K562 (cell line): ENCODE data around the gene ATP10B. TPM values are rescaled to one million over a fixed set of nuclear protein-coding genes. Genes with fewer than 3 reads are reported as not detected.

Experiments used
- ATAC-seq: fragments of 200-7000 bp; cut with Tn5 transposase; 3 replicates; pipeline ENCODE4 v1.9.1; 2020; ENCODE audit warnings: moderate library complexity
- BruUV-seq: library from RNA; stranded (reverse); fragments of 400-500 nt; replicated peaks from 2 replicates; lab custom pipeline; 2021; lab: Mats Ljungman, UMichigan
- CTCF ChIA-PET: fragments of 300-600 bp; formaldehyde crosslinking; extraction: SDS; loops from one replicate; lab custom pipeline; 2021; ENCODE audit warnings: low intra/inter-chr PET ratio; lab: Yijun Ruan, JAX
- POLR2A ChIA-PET: fragments of 300-600, 350-650 bp; sonication (Branson Sonifier 250); formaldehyde crosslinking; extraction: SDS; loops from one replicate; lab custom pipeline; 2021; ENCODE audit warnings: antibody characterized with exemption, inconsistent platforms; lab: Yijun Ruan, JAX
- DNase-seq, 4 experiments: peaks; one replicate each; pipeline versions ENCODE4 v3.0.0 to v3.0.0-alpha.2; 2011 to 2018; ENCODE audit warnings: low spot score in 3 of 4, mixed read lengths in 3 of 4; ENCODE audit errors: extremely low read depth in 1 of 4
- FAIRE-seq: peaks from 2 replicates; lab custom pipeline; 2011; peaks lifted over from hg19 to GRCh38; lab: Jason Lieb, UNC
- H2AFZ ChIP-seq: 2 replicates; pipeline ENCODE4 v1.6.0; 2011; ENCODE audit warnings: low read depth, low read length, control low read depth, inconsistent platforms
- H3K27ac ChIP-seq: fragments of 200-600 bp; 3 replicates; pipeline ENCODE4 v1.8.0; 2011; ENCODE audit warnings: low read depth, mild to moderate bottlenecking, control low read depth, inconsistent platforms, low read length, moderate library complexity, mixed read lengths; ENCODE audit errors: extremely low read depth
- H3K27me3 ChIP-seq, 2 experiments: fragments of 300-600 bp in 1 of 2; 2 replicates in 1 of 2; 3 replicates in 1 of 2; pipeline versions ENCODE4 v1.6.0 to v1.8.0; 2011; ENCODE audit warnings: inconsistent platforms in 2 of 2, low read length in 2 of 2, mild to moderate bottlenecking in 1 of 2, mixed read lengths in 1 of 2, moderate library complexity in 1 of 2; ENCODE audit not compliant: control insufficient read depth in 2 of 2, insufficient read depth in 2 of 2
- H3K36me3 ChIP-seq: fragments of 300-600 bp; 3 replicates; pipeline ENCODE4 v1.8.0; 2011; ENCODE audit warnings: mild to moderate bottlenecking, low read length, inconsistent platforms; ENCODE audit not compliant: control insufficient read depth, insufficient read depth
- H3K4me1 ChIP-seq, 2 experiments: fragments of 200-600 bp in 1 of 2; replicated peaks in 1 of 2; 2 replicates in 1 of 2; 3 replicates in 1 of 2; pipeline versions ENCODE4 v1.5.1 to v1.8.0; 2011; ENCODE audit warnings: inconsistent platforms in 2 of 2, low read length in 2 of 2, mild to moderate bottlenecking in 1 of 2, mixed read lengths in 1 of 2, moderate library complexity in 1 of 2; ENCODE audit not compliant: control insufficient read depth in 2 of 2, insufficient read depth in 2 of 2
- H3K4me2 ChIP-seq: 2 replicates; pipeline ENCODE4 v1.6.1; 2011; ENCODE audit warnings: low read length, control low read depth, inconsistent platforms, mixed read lengths; ENCODE audit not compliant: insufficient read depth
- H3K4me3 ChIP-seq: fragments of 200-600 bp; sonication (generic), shearing (Covaris generic); 2 replicates; pipeline ENCODE4 v1.5.1; 2016; ENCODE audit warnings: control low read depth, inconsistent platforms
- H3K79me2 ChIP-seq: fragments of 200-600 bp; 3 replicates; pipeline ENCODE4 v1.8.0; 2011; ENCODE audit warnings: low read length, inconsistent platforms; ENCODE audit not compliant: control insufficient read depth, insufficient read depth
- H3K9ac ChIP-seq, 2 experiments: 2 replicates each; pipeline versions ENCODE4 v1.6.0 to v1.6.1; 2011; ENCODE audit warnings: low read depth in 2 of 2, low read length in 2 of 2, control low read depth in 1 of 2, inconsistent platforms in 1 of 2, mild to moderate bottlenecking in 1 of 2, mixed read lengths in 1 of 2; ENCODE audit not compliant: insufficient read depth in 1 of 2
- H3K9me1 ChIP-seq: one replicate; pipeline ENCODE4 v1.6.0; 2011; ENCODE audit warnings: inconsistent platforms, mild to moderate bottlenecking, low read length, moderate library complexity; ENCODE audit not compliant: control insufficient read depth, insufficient read depth
- H3K9me3 ChIP-seq: replicated peaks from 2 replicates; pipeline ENCODE4 v1.5.1; 2011; ENCODE audit warnings: low read depth, low read length, inconsistent platforms; ENCODE audit not compliant: control insufficient read depth, insufficient read depth
- H4K20me1 ChIP-seq: replicated peaks from 2 replicates; pipeline ENCODE4 v1.6.1; 2011; ENCODE audit warnings: low read length, inconsistent platforms, mixed read lengths; ENCODE audit not compliant: control insufficient read depth, insufficient read depth
- DNMT1 ChIP-seq: fragments of 450-650 bp; IDR thresholded peaks from 2 replicates; pipeline ENCODE4 v1.6.1; 2016; ENCODE audit warnings: antibody characterized with exemption, mild to moderate bottlenecking
- RAD21 ChIP-seq, 2 experiments: fragments of 250-450 bp in 1 of 2; fragments of 450-650 bp in 1 of 2; sonication (Bioruptor Pico) in 1 of 2; formaldehyde crosslinking in 1 of 2; IDR thresholded peaks in 1 of 2; conservative IDR thresholded peaks in 1 of 2; 2 replicates each; pipeline versions ENCODE4 v1.4.0 to v1.8.0; 2020 to 2022; ENCODE audit warnings: mild to moderate bottlenecking in 2 of 2, moderate library complexity in 1 of 2
- SAFB ChIP-seq: fragments of 200-400 bp; formaldehyde crosslinking; IDR thresholded peaks from 2 replicates; pipeline ENCODE4 v1.6.1; 2017; ENCODE audit warnings: low read depth, low read length, borderline replicate concordance
- ZNF197 ChIP-seq: fragments of 200-800 bp; sonication (Bioruptor generic); IDR thresholded peaks from 2 replicates; pipeline ENCODE4 v1.6.1; 2016; ENCODE audit warnings: low read depth, missing genetic modification characterization, missing compliant biosample characterization
- ZNF57 ChIP-seq: fragments of 450-650 bp; formaldehyde crosslinking; IDR thresholded peaks from 2 replicates; pipeline ENCODE4 v1.4.0; 2020; ENCODE audit warnings: mild to moderate bottlenecking, moderate library complexity
- ZNF639 ChIP-seq, 2 experiments: fragments of 200-800 bp in 1 of 2; sonication (Bioruptor generic) in 1 of 2; sonication (generic) in 1 of 2; formaldehyde crosslinking in 1 of 2; IDR thresholded peaks in 1 of 2; conservative IDR thresholded peaks in 1 of 2; 2 replicates each; pipeline versions ENCODE4 v1.5.0 to v1.6.1; 2016 to 2020; ENCODE audit warnings: missing compliant biosample characterization in 1 of 2, missing genetic modification characterization in 1 of 2, missing genetic modification reagents in 1 of 2
- WGBS: fragments of 100-300 bp; shearing (Covaris generic); methylation state at CpG from one replicate; pipeline ENCODE4 v1.1.6; 2016; ENCODE audit warnings: low coverage, mixed read lengths; ENCODE audit not compliant: insufficient coverage; ENCODE audit errors: missing lambda C conversion rate; 5-methylcytosine and 5-hydroxymethylcytosine counted together
- in situ Hi-C: fragments of 300-500 bp; cut with MboI; formaldehyde crosslinking; loops from 4 replicates; pipeline ENCODE4 v1.15.0; 2018; ENCODE audit warnings: inconsistent platforms, mixed read lengths
- intact Hi-C: fragments of 100-400 bp; cut with micrococcal nuclease; formaldehyde crosslinking; loops from 2 replicates; pipeline ENCODE4 v1.14.2; 2022
- polyA plus RNA-seq, 8 experiments: library from polyadenylated mRNA; depleted of rRNA in 4 of 8; stranded (reverse) in 5 of 8; unstranded in 3 of 8; fragments of >200 nt; fragmentation: Nextera tagmentation in 2 of 8; fragmentation: Illumina TruSeq in 1 of 8; extraction: Ambion mirVana in 2 of 8; extraction: Trizol in 1 of 8; gene quantifications; 2 replicates each; pipeline versions ENCODE4 v1.2.1 to v1.2.3, GENCODE V29; 2011 to 2014; ENCODE audit warnings: inconsistent platforms in 1 of 8, missing spikeins in 1 of 8
- total RNA-seq, 7 experiments: library from RNA; depleted of rRNA in 6 of 7; stranded (reverse); fragments of >200 nt in 6 of 7; fragmentation: Illumina TruSeq in 2 of 7; extraction: Trizol in 2 of 7; gene quantifications; 2 replicates each; pipeline versions ENCODE4 v1.2.1 to v1.2.3, GENCODE V29; 2011 to 2021; ENCODE audit warnings: low replicate concordance in 1 of 7
- TF ChIP-seq, protein P1 (sequence below), 3 experiments: IDR thresholded peaks in 2 of 3; conservative IDR thresholded peaks in 1 of 3; 2 replicates each; pipeline ENCODE4 v1.5.1; 2011 to 2012; ENCODE audit warnings: low read length in 3 of 3, mild to moderate bottlenecking in 3 of 3, control low read depth in 2 of 3, improper control_type of control experiment in 1 of 3, inconsistent platforms in 1 of 3, low read depth in 1 of 3, mixed read lengths in 1 of 3, moderate library complexity in 1 of 3; ENCODE audit not compliant: insufficient read depth in 2 of 3
- TF ChIP-seq, protein P2 (sequence below): fragments of 450-650 bp; IDR thresholded peaks from 2 replicates; pipeline ENCODE4 v1.6.1; 2014; ENCODE audit warnings: low read depth, mild to moderate bottlenecking, moderate library complexity, borderline replicate concordance

The ATP10B gene
- total and polyA plus RNA-seq, 9 of the 15 experiments (the other 6 are each of a cell fraction or from before 2014, with no cell fraction given): 0.04 TPM; not detected in 8

- BruUV-seq: no TSS peak
- Histone ChIP-seq H2AFZ (no peak overlapping the region), H4K20me1 (no peaks in the 10 kb centered on the region), H3K79me2 (no peaks in the 10 kb centered on the region), H3K9me3 (no peaks in the 10 kb centered on the region), H3K9me1 (no peaks in the 10 kb centered on the region), H3K4me3 (no peak overlapping the region), H3K27ac (no peak overlapping the region), H3K4me1 (no peaks in the 10 kb centered on the region), H3K36me3 (no peaks in the 10 kb centered on the region), H3K27me3 (no peaks in the 10 kb centered on the region), H3K9ac (no peak overlapping the region), H3K4me2 (no peak overlapping the region)
- WGBS: 3% methylated on average over 6 of the region's 6 CpGs
- ChIA-PET POLR2A (no interaction called here), CTCF (no interaction called here)
- in situ Hi-C loops (no loop called here), intact Hi-C loops (no loop called here)
- ATAC-seq: no peak
- FAIRE-seq: no peak
- TF ChIP-seq ZNF57 (no peak), RAD21 (CRISPR knock-in tag; conservative IDR thresholded peaks at IDR 0.05 in 1 of 2, IDR thresholded peaks at IDR 0.05 in 1 of 2) (peak in 1 of 2 experiments; percentile 26; a peak in 2 of 4 replicates)
- TF ChIP-seq, protein P1, sequence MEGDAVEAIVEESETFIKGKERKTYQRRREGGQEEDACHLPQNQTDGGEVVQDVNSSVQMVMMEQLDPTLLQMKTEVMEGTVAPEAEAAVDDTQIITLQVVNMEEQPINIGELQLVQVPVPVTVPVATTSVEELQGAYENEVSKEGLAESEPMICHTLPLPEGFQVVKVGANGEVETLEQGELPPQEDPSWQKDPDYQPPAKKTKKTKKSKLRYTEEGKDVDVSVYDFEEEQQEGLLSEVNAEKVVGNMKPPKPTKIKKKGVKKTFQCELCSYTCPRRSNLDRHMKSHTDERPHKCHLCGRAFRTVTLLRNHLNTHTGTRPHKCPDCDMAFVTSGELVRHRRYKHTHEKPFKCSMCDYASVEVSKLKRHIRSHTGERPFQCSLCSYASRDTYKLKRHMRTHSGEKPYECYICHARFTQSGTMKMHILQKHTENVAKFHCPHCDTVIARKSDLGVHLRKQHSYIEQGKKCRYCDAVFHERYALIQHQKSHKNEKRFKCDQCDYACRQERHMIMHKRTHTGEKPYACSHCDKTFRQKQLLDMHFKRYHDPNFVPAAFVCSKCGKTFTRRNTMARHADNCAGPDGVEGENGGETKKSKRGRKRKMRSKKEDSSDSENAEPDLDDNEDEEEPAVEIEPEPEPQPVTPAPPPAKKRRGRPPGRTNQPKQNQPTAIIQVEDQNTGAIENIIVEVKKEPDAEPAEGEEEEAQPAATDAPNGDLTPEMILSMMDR (IDR thresholded peaks at IDR 0.05 in 2 of 3, conservative IDR thresholded peaks at IDR 0.05 in 1 of 3; ENCODE audit: insufficient read depth in 2 of 3, low read depth in 1 of 3, low read length in 3 of 3): peak; percentile 31 to 52 (median 46); a peak in 3 of 6 replicates
- DNase-seq: peak; percentile 2 to 24 (median 12)
Observed at GRCh38 chr5:160685695-160686094, 166.3 kb downstream of the ATP10B start.

DNA sequence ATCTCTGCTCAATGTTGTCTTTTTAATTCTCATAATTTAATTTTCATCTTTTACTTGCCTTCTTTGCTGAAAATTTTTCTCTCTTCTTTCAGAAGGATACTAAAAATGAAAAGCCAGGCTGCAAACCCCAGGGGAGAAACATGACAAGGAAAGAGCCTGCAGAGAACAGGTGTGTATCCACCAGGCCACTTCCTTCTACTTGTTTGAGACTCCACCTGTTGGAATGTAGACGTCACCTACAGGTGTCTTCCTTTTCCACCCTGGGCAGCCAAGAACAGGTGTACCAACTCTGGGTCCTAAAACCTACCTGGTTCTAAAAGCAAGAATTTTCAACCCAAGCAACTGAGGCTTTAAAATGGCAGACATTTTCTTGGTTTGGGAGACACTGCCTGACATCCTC, 166.8 kb downstream of the ATP10B start:
- Histone ChIP-seq H3K79me2 (no peaks in the 10 kb centered on the region), H3K27ac (no peak overlapping the region), H3K27me3 (no peaks in the 10 kb centered on the region), H3K9me1 (no peaks in the 10 kb centered on the region), H4K20me1 (no peaks in the 10 kb centered on the region), H2AFZ (no peak overlapping the region), H3K4me2 (no peak overlapping the region), H3K9ac (no peak overlapping the region), H3K4me3 (no peak overlapping the region), H3K36me3 (no peaks in the 10 kb centered on the region), H3K4me1 (no peaks in the 10 kb centered on the region), H3K9me3 (no peaks in the 10 kb centered on the region)
- ATAC-seq (no peak), FAIRE-seq (no peak), DNase-seq (no peak)
- intact Hi-C loops (no loop called here), in situ Hi-C loops (no loop called here)
- BruUV-seq: no TSS peak
- 0% methylated on average over 1 of the region's 1 CpG for WGBS
- CTCF ChIA-PET: no interaction called here
- POLR2A ChIA-PET: no interaction called here
- TF ChIP-seq SAFB (no peak), ZNF639 (CRISPR knock-in tag; conservative IDR thresholded peaks at IDR 0.05 in 1 of 2, IDR thresholded peaks at IDR 0.05 in 1 of 2) (no peak), DNMT1 (no peak), ZNF197 (CRISPR knock-in tag) (no peak)
- TF ChIP-seq, protein P2, sequence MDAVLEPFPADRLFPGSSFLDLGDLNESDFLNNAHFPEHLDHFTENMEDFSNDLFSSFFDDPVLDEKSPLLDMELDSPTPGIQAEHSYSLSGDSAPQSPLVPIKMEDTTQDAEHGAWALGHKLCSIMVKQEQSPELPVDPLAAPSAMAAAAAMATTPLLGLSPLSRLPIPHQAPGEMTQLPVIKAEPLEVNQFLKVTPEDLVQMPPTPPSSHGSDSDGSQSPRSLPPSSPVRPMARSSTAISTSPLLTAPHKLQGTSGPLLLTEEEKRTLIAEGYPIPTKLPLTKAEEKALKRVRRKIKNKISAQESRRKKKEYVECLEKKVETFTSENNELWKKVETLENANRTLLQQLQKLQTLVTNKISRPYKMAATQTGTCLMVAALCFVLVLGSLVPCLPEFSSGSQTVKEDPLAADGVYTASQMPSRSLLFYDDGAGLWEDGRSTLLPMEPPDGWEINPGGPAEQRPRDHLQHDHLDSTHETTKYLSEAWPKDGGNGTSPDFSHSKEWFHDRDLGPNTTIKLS: no peak
